SKM-1 treated with dmso at 0.1 percent for 144 hours (cell line): Measurements from ENCODE around the gene GJB5.

Experiments
- DNase-seq: peaks from one replicate; lab custom pipeline; 2025; ENCODE audit not compliant: unreplicated experiment; lab: John Stamatoyannopoulos, UW

GJB5 gene

DNA sequence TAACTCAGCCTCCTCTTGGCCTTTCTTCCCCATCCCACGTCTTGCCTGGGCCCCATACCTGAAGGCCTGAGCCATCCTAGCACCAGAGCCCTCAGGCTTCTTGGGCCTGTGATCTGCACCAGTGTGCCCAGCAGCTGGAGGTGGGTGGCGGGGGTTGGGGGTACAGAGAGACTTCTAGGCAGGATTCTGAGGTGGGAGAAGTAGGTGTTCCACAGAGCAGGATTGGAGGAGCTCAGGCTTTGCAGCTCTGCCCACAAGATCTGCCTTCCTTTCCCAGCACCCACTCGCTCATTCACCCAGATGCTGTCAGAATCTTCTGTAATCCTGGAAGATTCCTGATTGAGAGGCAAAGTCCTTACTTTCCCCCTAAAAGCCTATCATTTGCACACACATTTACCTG is 10.0 kb upstream of the GJB5 start:
- DNase-seq: no peak

DNA sequence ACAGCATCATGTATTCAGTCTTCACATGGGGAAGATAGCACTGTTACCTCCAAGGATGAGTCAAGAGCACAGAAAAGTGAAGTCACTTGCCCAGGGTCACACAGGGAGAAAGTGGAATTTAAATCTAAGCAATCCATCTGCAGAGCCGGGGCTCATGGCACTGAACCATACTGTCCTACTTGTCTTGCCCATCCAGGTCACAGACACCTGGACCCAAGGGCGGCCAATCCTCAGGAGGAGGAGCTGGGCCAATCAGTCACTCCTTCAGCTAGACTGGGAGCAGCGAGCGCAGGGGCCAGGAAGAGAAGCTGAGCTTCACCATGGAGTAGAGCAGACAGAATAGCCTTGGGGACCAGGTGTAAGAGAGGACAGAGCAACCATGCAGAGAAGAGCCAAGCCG is 9.2 kb upstream of the GJB5 start:
- DNase-seq: no peak

DNA sequence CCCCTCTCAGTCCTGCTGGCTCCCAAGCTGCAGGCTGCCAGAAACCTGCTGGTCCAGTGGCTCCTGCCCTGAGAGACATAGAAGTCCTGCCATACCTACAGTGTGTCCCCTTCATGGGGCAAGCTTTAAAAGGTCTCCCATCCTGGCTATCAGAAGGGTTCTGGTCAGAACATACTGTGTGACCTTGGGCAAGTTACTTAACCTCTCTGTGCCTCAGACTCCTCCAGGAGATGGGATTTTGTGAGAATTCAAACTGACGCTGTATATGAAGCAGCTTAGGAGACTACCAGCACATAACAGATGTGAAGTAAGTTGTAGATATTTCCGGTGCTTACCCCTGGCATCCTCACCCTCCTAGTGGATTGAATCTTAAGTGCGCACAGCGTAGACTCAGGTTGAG is 8.7 kb upstream of the GJB5 start:
- DNase-seq: no peak

DNA sequence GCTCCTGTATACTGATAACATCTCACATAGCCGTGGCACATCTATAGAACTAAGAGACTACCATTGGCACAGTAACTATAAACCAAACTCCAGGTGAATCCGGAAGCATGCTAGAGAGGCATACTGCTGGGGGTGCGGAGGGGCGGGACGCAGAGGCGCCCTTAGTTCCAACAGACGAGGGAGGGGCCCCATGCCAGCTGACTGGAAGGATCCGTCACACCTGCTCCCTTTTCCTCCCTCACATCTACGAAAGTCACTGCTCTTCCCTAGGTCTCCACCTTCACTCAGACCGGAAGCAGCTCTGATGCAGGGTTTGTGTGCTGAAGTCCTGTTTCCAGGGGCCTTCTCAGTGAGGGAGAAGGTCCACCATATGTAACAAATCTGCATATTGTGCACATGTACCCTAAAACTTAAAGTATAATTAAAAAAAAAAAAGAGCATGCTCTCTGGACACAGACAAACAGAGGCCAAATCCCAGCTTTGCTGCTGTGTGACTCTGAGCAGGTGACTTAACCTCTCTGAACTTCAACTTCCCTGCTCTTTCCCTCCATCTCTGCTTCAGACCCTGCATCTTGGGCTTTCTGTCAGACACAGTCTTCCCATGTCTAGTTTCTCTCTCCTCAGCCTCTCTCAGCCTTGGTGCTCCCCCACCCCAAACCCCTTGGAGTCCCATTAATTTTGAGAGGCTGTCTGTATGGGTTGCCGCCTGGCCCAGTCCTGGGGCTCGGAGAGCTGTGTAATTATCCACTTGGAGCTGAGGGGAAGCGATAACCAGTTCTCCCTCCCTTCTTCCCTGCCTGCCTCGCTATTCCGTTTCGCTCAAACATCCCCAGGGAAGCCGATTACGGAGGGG is 7.8 kb upstream of the GJB5 start:
- no peak for DNase-seq

GRCh38 chr1:34747638-34747941 is 7.3 kb upstream of the GJB5 start:
- no peak for DNase-seq

DNA sequence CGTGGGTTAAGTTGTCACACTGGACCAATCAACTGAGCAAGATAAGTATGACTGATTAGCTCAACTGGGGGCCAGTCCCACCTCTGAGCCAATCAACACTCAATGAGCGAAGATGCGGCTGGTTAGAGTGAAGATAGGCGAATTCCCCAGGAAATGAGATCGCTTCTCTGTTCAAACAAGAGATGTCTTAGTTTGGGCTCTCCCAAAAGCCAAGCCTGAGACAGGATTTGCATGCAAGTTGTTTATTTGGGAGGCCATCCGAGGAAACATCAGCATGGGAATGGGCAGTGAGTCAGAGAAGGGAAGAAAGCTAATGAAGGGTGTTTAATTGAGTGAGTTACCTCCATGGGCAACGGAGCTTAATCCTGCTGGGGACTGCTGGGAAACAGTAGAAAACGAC is 4.9 kb upstream of the GJB5 start:
- no peak for DNase-seq

DNA sequence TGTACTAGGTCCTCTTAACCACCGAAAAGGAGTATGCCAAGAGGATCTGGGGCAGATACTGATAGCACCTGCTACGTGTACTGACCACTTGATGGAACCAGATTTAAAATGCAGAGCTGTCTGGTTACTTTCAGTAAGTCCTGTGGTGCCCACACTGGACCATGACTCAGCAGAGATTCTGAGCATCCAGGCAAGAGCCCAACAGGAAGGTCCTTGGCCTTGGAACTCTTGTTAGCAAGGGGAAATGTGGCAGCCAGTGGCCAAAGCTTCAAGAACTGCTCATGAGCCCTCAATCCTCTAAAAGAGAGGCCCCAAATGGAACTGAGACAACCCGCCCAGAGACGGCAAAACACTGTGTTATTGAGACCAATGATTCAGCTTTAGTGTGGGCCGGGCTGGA is 4.2 kb upstream of the GJB5 start:
- DNase-seq: no peak

- DNase-seq: no peak
Observed at GRCh38 chr1:34753163-34753562, 1.7 kb upstream of the GJB5 start.

- no peak for DNase-seq
Observed at GRCh38 chr1:34755961-34756360, 1.1 kb downstream of the GJB5 start.

DNA sequence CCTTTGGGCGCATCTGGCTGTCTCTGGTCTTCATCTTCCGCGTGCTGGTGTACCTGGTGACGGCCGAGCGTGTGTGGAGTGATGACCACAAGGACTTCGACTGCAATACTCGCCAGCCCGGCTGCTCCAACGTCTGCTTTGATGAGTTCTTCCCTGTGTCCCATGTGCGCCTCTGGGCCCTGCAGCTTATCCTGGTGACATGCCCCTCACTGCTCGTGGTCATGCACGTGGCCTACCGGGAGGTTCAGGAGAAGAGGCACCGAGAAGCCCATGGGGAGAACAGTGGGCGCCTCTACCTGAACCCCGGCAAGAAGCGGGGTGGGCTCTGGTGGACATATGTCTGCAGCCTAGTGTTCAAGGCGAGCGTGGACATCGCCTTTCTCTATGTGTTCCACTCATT is 2.5 kb downstream of the GJB5 start:
- no peak for DNase-seq

DNA sequence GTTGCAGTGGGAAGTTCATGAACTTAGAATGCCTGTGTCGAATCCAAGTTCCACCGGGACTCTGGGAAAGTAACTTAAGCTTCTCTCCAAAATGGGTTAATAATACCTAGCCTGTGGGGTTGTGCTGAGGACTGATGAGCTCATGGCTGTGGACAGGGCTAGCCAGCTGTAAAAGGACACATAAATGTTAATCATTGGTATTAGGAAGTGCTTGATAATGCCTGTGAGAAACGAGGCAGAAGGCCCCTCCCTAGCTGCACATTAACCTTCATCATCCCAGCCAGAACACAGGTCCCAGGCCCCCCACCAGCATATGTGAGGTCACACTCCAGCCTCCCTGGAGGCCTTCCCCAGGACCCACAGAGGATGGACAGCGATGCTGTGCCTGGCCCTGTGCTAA is 3.9 kb downstream of the GJB5 start:
- DNase-seq: no peak

DNA sequence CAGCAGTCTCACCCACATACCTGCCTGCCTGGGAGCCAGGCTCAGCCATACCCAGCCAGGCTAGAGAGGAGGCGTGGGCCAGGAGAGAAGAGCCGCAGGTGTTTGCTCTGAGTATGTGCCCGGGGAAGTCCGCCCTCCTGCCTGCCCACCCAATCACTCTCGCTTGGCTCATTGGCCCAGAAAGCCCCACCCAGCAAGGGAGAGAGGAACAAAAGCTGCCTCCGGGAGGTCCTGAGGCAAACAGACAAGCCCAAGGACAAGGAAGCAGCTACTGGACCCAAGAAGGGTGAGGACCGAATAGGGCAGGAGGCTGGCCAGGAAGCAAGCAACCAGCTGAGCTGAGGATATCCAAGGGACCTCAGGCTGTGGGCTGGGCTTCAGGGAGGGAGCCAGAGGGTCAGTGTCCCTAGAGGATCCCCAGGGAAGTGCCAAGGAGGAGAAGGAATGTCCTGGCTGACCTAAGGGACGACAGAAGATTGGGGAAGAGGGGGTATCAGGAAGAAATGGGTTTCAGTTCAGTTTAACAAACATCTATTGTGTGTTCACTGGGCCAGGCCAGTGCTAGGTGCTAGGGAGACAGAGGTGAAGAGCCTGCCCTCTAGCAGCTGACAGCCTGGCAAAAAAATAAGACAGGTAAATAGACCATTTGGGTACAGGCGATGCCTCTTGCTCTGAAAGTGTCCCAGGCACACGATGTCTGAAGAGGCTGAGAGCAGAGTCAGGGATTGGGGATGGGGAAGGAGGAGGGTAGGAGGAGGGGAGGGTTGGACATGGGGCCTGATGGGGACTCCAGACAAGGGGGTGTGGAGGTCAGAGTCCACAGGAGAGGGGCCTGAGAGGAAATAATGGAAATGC is 4.9 kb downstream of the GJB5 start, which contains the start of gene GJB4:
TSS of gene GJB4 (plus strand) at position 238 of the 855 bp plus-strand sequence. CDS start 1,515 bp downstream, outside the sequence.
- no peak for DNase-seq

GRCh38 chr1:34761176-34761761 is 6.4 kb downstream of the GJB5 start:
- DNase-seq: no peak

GRCh38 chr1:34761776-34762307 is 7.0 kb downstream of the GJB5 start:
- no peak for DNase-seq

DNA sequence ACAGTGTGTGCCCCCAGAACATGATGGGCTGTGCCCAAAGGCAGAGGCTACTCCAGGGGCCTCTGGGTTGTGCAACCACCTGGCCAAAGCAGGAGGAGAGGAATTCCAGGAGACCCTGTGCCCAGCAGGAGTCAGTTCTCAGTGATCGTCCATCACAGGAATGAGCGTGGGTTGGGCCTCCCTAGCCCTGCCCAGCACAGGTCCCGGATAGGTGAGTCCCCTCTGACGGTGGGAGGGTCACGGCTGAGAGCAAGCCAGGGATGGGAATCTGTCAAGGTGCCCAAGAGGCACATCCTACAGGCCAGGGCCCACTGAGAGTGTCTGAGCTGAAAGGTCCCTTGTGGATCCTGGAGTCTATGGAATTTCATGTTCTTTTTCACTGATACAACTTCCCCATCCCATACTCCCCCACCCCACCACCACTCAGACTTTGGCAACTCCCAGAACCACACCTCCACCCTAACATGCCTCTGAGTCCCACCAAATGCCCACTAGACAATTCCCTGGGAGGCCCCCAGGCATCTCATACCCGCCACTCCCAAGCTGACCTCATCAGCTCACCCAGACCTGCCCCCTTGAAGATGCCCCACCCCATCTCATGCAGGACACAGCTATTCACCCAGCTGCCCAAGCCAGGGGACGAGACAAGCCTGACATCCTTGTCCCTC is 7.8 kb downstream of the GJB5 start:
- no peak for DNase-seq

DNA sequence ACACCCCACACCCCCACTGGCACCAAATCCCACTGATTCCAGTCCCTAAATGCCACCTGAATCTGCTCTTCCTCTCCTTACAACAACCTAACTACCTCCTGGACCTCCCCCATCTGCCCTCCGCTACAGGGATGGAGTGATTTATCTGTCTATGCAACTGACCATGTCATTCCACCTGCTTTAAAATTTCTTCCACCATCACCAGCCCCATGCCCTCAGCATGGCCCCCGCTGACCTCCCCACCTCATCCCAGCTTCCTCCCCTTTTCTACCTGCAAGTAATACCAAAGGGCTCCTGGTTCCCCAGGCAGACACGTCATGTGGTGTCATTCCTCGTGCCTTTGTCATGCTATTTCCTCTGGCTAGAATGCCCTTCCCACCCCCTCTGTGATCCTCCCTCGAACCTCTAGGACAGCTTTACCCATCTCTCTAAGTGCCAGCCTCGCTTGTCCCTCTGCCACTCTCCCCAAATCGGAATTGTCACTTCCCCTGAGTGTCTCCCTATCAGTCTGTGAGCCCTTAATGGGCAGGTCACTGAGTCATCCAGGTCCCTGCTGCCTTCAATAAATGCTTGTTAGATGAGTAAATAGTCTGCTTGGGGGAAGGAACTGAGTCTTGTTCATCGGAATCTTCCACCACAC is 8.4 kb downstream of the GJB5 start:
- no peak for DNase-seq

DNA sequence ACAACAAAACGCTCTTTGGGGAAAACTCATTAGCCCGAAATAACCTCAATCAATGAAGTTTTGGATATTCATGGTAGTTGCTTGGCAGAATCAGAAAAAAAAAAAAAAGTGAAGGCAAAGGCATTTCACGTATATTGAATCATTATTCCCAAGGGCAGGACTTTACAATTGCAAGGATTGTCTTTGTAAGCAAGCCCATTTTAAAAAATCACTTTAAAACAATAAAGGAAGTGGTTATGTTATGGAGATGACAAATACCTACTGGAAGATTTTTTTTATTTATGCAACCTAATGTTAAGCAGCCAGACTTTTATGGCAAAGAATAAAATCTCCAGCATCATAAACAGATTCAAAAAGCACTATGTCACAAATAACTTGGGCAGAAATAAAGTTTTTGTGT is 14.0 kb downstream of the GJB5 start:
- no peak for DNase-seq

- no peak for DNase-seq
Observed at GRCh38 chr1:34770891-34771504, 16.2 kb downstream of the GJB5 start.

DNA sequence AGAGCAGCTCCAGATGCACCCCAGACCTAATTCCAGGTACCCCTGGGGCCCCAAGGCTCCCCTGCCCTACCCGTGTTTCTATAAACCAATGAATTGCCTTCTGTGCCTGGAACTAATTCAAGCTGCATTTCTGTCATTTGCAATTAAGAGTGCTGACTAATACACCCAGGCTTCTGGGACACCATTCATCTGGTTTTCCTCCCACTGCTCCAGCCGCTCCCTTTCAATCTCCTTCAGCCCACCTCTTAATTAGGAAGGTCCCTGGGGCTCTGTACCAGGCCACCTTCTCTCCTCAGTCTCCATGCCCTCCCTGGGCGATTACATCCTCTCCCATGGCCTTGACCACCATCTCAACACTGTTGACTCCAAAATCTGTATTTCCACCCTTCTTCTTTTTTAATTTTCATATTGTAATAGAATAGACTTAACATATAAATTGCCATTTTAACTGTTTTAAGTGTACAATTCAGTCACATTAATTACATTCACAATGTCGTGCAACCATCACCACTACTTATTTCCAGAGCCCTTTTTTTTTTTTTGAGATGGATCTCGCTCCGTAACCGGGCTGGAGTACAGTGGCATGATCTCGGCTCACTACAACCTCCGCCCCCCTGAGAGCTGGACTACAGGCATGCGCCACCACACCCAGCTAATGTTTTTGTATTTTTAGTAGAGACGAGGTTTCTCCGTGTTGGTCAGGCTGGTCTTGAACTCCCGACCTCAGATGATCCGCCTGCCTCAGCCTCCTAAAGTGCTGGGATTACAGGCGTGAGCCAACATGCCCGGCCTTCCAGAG is 16.9 kb downstream of the GJB5 start:
- no peak for DNase-seq
